Endodermal cell (in vitro differentiated cells): Measurements from ENCODE around the gene GFOD2. TPM values are rescaled to one million over a fixed set of nuclear protein-coding genes. Genes with fewer than 3 reads are reported as not detected.

Experiments used
- DNase-seq: peaks from one replicate; pipeline ENCODE4 v3.0.0-alpha.2; 2017
- H3K27ac ChIP-seq: 2 replicates; pipeline ENCODE4 v1.5.1; 2013; ENCODE audit warnings: mild to moderate bottlenecking, low read depth, low read length, moderate library complexity
- H3K27me3 ChIP-seq: 2 replicates; pipeline ENCODE4 v1.6.1; 2013; ENCODE audit warnings: mild to moderate bottlenecking, low read length, moderate library complexity; ENCODE audit not compliant: insufficient read depth, control insufficient read depth, poor library complexity, severe bottlenecking
- H3K36me3 ChIP-seq: 2 replicates; pipeline ENCODE4 v1.7.0; 2013; ENCODE audit warnings: mild to moderate bottlenecking, low read length, moderate library complexity; ENCODE audit not compliant: control insufficient read depth, insufficient read depth
- H3K4me1 ChIP-seq: one replicate; pipeline ENCODE4 v1.7.0; 2013; ENCODE audit warnings: low read length; ENCODE audit not compliant: control insufficient read depth, insufficient read depth
- H3K4me3 ChIP-seq: 2 replicates; pipeline ENCODE4 v1.5.1; 2013; ENCODE audit warnings: mild to moderate bottlenecking, low read length, moderate library complexity
- H3K9ac ChIP-seq: 2 replicates; pipeline ENCODE4 v1.6.1; 2013; ENCODE audit warnings: mild to moderate bottlenecking, low read length, moderate library complexity; ENCODE audit not compliant: poor library complexity, severe bottlenecking; ENCODE audit errors: extremely low read depth
- H3K9me3 ChIP-seq: 2 replicates; pipeline ENCODE4 v1.6.1; 2013; ENCODE audit warnings: mild to moderate bottlenecking, low read length, moderate library complexity; ENCODE audit not compliant: control insufficient read depth
- H3K27ac Mint-ChIP-seq: 2 replicates; pipeline ENCODE4 v1.8.0; 2020; ENCODE audit warnings: mixed read lengths
- H3K27me3 Mint-ChIP-seq: 2 replicates; pipeline ENCODE4 v1.8.0; 2021; ENCODE audit warnings: mild to moderate bottlenecking, mixed read lengths; ENCODE audit not compliant: insufficient read depth
- H3K36me3 Mint-ChIP-seq: 2 replicates; pipeline ENCODE4 v1.8.0; 2020; ENCODE audit warnings: low read depth, mixed read lengths
- H3K4me1 Mint-ChIP-seq: 2 replicates; pipeline ENCODE4 v1.8.0; 2020; ENCODE audit warnings: mixed read lengths
- H3K4me3 Mint-ChIP-seq: 2 replicates; pipeline ENCODE4 v1.8.0; 2020; ENCODE audit warnings: mild to moderate bottlenecking, moderate library complexity, mixed read lengths
- H3K9me3 Mint-ChIP-seq: 2 replicates; pipeline ENCODE4 v1.8.0; 2020; ENCODE audit warnings: mild to moderate bottlenecking, mixed read lengths
- WGBS, 2 experiments: methylation state at CpG; one replicate each; pipeline versions ENCODE4 v1.1.5 to v1.1.7; 2013; ENCODE audit warnings: missing lambda C conversion rate in 2 of 2, mixed read lengths in 1 of 2; ENCODE audit not compliant: insufficient coverage in 1 of 2, insufficient read length in 1 of 2; 5-methylcytosine and 5-hydroxymethylcytosine counted together
- total RNA-seq, 2 donors: library from RNA; stranded (reverse); fragmentation: NEBNext Ultra II Directional in 1 of 2; extraction: Animal tissue kit (Norgen Biotek cat#: 25700) in 1 of 2; gene quantifications; 2 replicates in 1 of 2; 3 replicates in 1 of 2; pipeline ENCODE4 v1.2.1, GENCODE V29; 2021
- TF ChIP-seq, protein P1 (sequence below): fragments of 200-600 bp; sonication (generic); conservative IDR thresholded peaks from 2 replicates; pipeline ENCODE4 v1.5.0; 2021; ENCODE audit warnings: antibody characterized with exemption, mild to moderate bottlenecking

Gene GFOD2
- total RNA-seq, 2 donors from 2014 or later = 18.2 to 21.2 TPM

DNA sequence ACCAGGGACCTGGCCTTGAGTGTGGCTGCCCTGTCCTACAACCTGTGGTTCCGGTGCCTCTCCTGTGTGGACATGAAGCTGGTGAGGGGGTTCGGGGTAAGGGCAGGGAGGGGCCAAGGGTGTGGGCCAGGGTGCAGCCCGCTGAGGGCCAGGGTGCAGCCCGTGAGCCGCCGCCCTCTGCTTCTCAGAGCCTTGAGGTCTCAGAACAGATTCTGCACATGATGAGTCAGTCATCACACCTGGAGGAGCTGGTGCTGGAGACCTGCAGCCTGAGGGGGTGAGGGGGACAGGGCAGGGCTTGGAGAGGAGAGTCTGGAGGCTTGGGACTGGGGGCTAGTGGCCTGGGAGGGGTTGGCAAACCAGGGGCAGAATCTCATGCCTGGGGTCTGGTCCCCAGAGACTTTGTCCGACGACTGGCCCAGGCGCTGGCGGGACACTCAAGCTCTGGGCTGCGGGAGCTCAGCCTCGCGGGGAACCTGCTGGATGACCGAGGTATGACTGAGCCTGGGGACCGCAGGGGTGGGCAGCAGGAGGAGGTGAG is 71.9 kb downstream of the GFOD2 start:
- no peaks in the 10 kb centered on the region for H3K36me3 ChIP-seq
- DNase-seq = peak; percentile 62
- no peaks in the 10 kb centered on the region for H3K4me1 ChIP-seq
- no peaks in the 10 kb centered on the region for H3K36me3 Mint-ChIP-seq
- H3K9me3 ChIP-seq = no peaks in the 10 kb centered on the region
- H3K27me3 ChIP-seq = no peaks in the 10 kb centered on the region
- TF ChIP-seq, protein P1, sequence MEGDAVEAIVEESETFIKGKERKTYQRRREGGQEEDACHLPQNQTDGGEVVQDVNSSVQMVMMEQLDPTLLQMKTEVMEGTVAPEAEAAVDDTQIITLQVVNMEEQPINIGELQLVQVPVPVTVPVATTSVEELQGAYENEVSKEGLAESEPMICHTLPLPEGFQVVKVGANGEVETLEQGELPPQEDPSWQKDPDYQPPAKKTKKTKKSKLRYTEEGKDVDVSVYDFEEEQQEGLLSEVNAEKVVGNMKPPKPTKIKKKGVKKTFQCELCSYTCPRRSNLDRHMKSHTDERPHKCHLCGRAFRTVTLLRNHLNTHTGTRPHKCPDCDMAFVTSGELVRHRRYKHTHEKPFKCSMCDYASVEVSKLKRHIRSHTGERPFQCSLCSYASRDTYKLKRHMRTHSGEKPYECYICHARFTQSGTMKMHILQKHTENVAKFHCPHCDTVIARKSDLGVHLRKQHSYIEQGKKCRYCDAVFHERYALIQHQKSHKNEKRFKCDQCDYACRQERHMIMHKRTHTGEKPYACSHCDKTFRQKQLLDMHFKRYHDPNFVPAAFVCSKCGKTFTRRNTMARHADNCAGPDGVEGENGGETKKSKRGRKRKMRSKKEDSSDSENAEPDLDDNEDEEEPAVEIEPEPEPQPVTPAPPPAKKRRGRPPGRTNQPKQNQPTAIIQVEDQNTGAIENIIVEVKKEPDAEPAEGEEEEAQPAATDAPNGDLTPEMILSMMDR = no peak
- H3K27ac Mint-ChIP-seq = no peak overlapping the region
- H3K9me3 Mint-ChIP-seq = no peaks in the 10 kb centered on the region
- H3K27ac ChIP-seq = no peak overlapping the region
- no peak overlapping the region for H3K4me3 ChIP-seq
- H3K27me3 Mint-ChIP-seq = peaks cover 78% of the 10 kb centered on the region
- 90 to 95% methylated on average over 14 to 15 of the region's 15 CpGs for WGBS, 2 experiments
- H3K9ac ChIP-seq = no peak overlapping the region
- no peaks in the 10 kb centered on the region for H3K4me1 Mint-ChIP-seq
- H3K4me3 Mint-ChIP-seq = no peak overlapping the region

DNA sequence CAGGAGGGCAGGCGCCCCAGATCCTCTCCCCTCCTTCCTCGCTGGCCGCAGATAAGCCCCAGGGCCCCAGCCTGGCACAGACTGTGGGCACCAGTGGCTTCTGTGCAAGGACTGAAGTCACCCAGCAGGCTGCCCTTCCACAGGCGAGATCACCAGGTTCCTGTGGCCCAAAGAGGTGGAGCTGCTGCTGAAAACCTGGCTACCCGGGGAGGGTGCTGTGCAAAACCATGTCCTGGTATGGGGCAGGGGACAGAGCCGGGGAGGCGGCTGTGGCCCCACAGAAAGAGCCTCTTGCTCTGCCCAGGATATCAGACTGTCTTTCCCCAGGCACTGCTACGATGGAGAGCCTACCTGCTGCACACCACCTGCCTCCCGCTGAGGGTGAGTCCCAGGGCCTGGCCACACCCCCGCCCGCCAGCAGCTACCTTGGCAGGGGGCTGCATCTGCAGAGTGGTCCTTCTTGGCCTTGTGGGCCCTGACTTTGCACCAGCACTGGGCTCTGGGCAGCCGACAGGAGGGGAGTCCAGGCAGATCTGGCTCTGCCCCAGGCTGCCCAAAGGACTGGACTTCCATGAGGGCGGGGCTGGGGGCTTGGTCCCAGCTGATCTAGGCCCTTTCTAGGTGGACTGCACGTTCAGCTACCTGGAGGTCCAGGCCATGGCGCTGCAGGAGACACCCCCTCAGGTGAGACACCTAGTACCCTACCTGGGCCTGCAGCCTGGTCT is 73.6 kb downstream of the GFOD2 start:
- Mint-ChIP-seq H3K4me3 (peak overlapping the region; percentile 43), H3K4me1 (no peaks in the 10 kb centered on the region), H3K9me3 (no peaks in the 10 kb centered on the region), H3K27me3 (peaks cover 62% of the 10 kb centered on the region), H3K27ac (no peak overlapping the region), H3K36me3 (no peaks in the 10 kb centered on the region)
- no peak for DNase-seq
- no peak overlapping the region for H3K27ac ChIP-seq
- no peaks in the 10 kb centered on the region for H3K4me1 ChIP-seq
- no peaks in the 10 kb centered on the region for H3K27me3 ChIP-seq
- 90 to 94% methylated on average over 6 to 15 of the region's 15 CpGs for WGBS, 2 experiments
- peak overlapping the region; percentile 49 for H3K4me3 ChIP-seq
- no peaks in the 10 kb centered on the region for H3K9me3 ChIP-seq
- H3K9ac ChIP-seq = no peak overlapping the region
- TF ChIP-seq, protein P1 = no peak
- H3K36me3 ChIP-seq = no peaks in the 10 kb centered on the region

DNA sequence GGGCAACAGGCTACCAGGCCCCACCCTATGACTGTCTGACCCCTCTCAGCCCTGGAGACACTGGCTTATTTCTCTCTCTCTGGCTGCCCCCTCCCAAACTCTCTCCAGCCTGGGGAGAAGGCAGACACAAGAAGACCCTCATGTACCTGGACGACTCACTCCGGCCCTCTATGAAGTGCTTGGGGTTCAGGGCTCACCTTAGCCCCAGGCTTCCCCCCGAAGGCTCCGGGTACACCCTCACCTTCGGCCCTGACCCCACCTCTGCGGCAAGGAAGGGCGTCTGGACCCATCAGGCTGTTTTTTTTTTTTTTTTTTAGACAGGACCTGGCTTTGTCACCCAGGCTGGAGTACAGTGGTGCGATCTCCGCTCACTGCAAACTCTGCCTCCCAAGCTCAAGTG is 75.1 kb downstream of the GFOD2 start:
- H3K4me1 Mint-ChIP-seq = no peaks in the 10 kb centered on the region
- Histone ChIP-seq H3K27ac (no peak overlapping the region), H3K9ac (no peak overlapping the region), H3K4me3 (no peak overlapping the region), H3K27me3 (no peaks in the 10 kb centered on the region), H3K36me3 (peaks cover 2% of the 10 kb centered on the region), H3K4me1 (no peaks in the 10 kb centered on the region), H3K9me3 (no peaks in the 10 kb centered on the region)
- H3K27me3 Mint-ChIP-seq = peaks cover 46% of the 10 kb centered on the region
- H3K4me3 Mint-ChIP-seq = peak overlapping the region; percentile 43
- peaks cover 12% of the 10 kb centered on the region for H3K36me3 Mint-ChIP-seq
- TF ChIP-seq, protein P1 = no peak
- H3K27ac Mint-ChIP-seq = no peak overlapping the region
- H3K9me3 Mint-ChIP-seq = no peaks in the 10 kb centered on the region
- 91 to 94% methylated on average over 8 to 9 of the region's 9 CpGs for WGBS, 2 experiments
- DNase-seq = no peak
